ENCODE data around the gene NR4A2. TPM values are rescaled to one million over a fixed set of nuclear protein-coding genes. Genes with fewer than 3 reads are reported as not detected.

Gene NR4A2
- total RNA-seq, 1 experiment from 2014 or later = 1.1 TPM

- Histone ChIP-seq H3K4me3 (ENCODE audit: low read depth, low read length, poor library complexity, severe bottlenecking) (no peak overlapping the region), H3K4me1 (ENCODE audit: insufficient read depth, low read length, poor library complexity, severe bottlenecking) (no peaks in the 10 kb centered on the region), H3K27ac (ENCODE audit: low read depth, low read length, poor library complexity, severe bottlenecking) (no peak overlapping the region), H3K36me3 (ENCODE audit: insufficient read depth, low read length, poor library complexity, severe bottlenecking) (no peaks in the 10 kb centered on the region), H3K27me3 (replicated peaks; ENCODE audit: insufficient read depth, low read depth, low read length, poor library complexity) (peaks cover 13% of the 10 kb centered on the region), H3K9me3 (ENCODE audit: low read depth, low read length, poor library complexity, severe bottlenecking) (no peaks in the 10 kb centered on the region)
- TF ChIP-seq EZH2 (IDR thresholded peaks at IDR 0.05; ENCODE audit: borderline replicate concordance, low read depth, low read length, poor library complexity, severe bottlenecking) (no peak), CTCF (conservative IDR thresholded peaks at IDR 0.05; ENCODE audit: low read depth, low read length) (no peak)
- intact Hi-C loops (cut with micrococcal nuclease; ENCODE audit: unreplicated experiment) = no loop called here
- ChIA-PET POLR2A (ENCODE audit: low non-redundant PET) (no interaction called here), CTCF (no interaction called here)
- no peak for DNase-seq (ENCODE audit: low spot score)
- BruUV-seq (replicated peaks) = no TSS peak
Measured at GRCh38 chr2:156306821-156307220, 25.7 kb downstream of the NR4A2 start.

GRCh38 chr2:156305121-156305520 is 27.4 kb downstream of the NR4A2 start:
- ChIA-PET CTCF (no interaction called here), POLR2A (ENCODE audit: low non-redundant PET) (no interaction called here)
- no peak for DNase-seq (ENCODE audit: low spot score)
- Histone ChIP-seq H3K27me3 (replicated peaks; ENCODE audit: insufficient read depth, low read depth, low read length, poor library complexity) (peaks cover 4% of the 10 kb centered on the region), H3K27ac (ENCODE audit: low read depth, low read length, poor library complexity, severe bottlenecking) (no peak overlapping the region), H3K9me3 (ENCODE audit: low read depth, low read length, poor library complexity, severe bottlenecking) (no peaks in the 10 kb centered on the region), H3K36me3 (ENCODE audit: insufficient read depth, low read length, poor library complexity, severe bottlenecking) (no peaks in the 10 kb centered on the region), H3K4me3 (ENCODE audit: low read depth, low read length, poor library complexity, severe bottlenecking) (no peak overlapping the region), H3K4me1 (ENCODE audit: insufficient read depth, low read length, poor library complexity, severe bottlenecking) (no peaks in the 10 kb centered on the region)
- TF ChIP-seq CTCF (conservative IDR thresholded peaks at IDR 0.05; ENCODE audit: low read depth, low read length) = no peak
- TF ChIP-seq EZH2 (IDR thresholded peaks at IDR 0.05; ENCODE audit: borderline replicate concordance, low read depth, low read length, poor library complexity, severe bottlenecking) = no peak
- no TSS peak for BruUV-seq (replicated peaks)
- intact Hi-C loops (cut with micrococcal nuclease; ENCODE audit: unreplicated experiment) = no loop called here

- POLR2A ChIA-PET (ENCODE audit: low non-redundant PET) = no interaction called here
- TF ChIP-seq EZH2 (IDR thresholded peaks at IDR 0.05; ENCODE audit: borderline replicate concordance, low read depth, low read length, poor library complexity, severe bottlenecking) (no peak), CTCF (conservative IDR thresholded peaks at IDR 0.05; ENCODE audit: low read depth, low read length) (no peak)
- CTCF ChIA-PET = no interaction called here
- intact Hi-C loops (cut with micrococcal nuclease; ENCODE audit: unreplicated experiment) = no loop called here
- no peak for DNase-seq (ENCODE audit: low spot score)
- Histone ChIP-seq H3K4me3 (ENCODE audit: low read depth, low read length, poor library complexity, severe bottlenecking) (no peak overlapping the region), H3K4me1 (ENCODE audit: insufficient read depth, low read length, poor library complexity, severe bottlenecking) (no peaks in the 10 kb centered on the region), H3K27me3 (replicated peaks; ENCODE audit: insufficient read depth, low read depth, low read length, poor library complexity) (no peaks in the 10 kb centered on the region), H3K36me3 (ENCODE audit: insufficient read depth, low read length, poor library complexity, severe bottlenecking) (no peaks in the 10 kb centered on the region), H3K9me3 (ENCODE audit: low read depth, low read length, poor library complexity, severe bottlenecking) (no peaks in the 10 kb centered on the region), H3K27ac (ENCODE audit: low read depth, low read length, poor library complexity, severe bottlenecking) (no peak overlapping the region)
- no TSS peak for BruUV-seq (replicated peaks)
Measured at GRCh38 chr2:156300337-156300736, 32.2 kb downstream of the NR4A2 start.
